ENCODE results near the gene FPR3.

DNA sequence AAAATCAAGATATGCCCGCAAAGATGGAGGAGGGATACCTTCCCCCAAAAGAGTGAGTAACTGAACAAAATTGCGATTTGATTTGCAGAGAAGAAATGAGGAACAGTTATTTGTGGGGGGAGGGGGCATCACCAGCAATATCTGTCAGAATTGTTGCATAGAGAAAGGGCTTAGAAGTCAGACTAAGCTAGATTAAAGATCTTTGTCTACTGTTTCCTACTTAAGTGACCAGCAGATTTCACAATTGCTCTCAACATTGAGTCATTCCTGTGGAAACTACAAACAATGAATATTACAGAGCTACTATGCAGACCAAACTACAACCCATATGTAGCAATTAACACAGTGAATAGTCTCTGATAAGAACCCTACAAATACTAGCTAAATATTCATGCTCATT is 27.4 kb downstream of the FPR3 start:
- no peak for TF ChIP-seq YY1 (IDR thresholded peaks at IDR 0.05; ENCODE audit: insufficient read depth, insufficient read length)
- TF ChIP-seq SUZ12 (IDR thresholded peaks at IDR 0.05; ENCODE audit: extremely low read depth, insufficient read depth, insufficient read length) = no peak
